ENCODE measurements around the gene ZBTB37.

DNA sequence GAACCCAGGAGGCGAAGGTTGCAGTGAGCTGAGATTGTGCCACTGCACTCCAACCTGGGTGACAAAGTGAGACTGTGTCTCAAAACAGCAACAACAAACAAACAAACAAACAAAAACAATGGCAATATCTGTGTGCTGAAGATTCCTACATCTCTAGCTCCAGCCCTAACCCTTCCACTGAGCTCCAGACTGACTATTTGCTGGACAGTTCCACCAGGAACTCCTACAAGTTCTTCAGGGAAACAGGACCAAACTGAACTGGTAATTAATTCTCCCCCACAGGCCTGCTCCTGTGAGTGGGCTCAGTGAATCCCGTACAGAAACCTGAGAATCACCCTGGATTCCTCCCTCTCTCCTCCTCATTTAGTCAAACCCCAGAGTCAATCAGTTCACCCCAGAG is 47.4 kb downstream of the ZBTB37 start:
- TF ChIP-seq, protein P1, sequence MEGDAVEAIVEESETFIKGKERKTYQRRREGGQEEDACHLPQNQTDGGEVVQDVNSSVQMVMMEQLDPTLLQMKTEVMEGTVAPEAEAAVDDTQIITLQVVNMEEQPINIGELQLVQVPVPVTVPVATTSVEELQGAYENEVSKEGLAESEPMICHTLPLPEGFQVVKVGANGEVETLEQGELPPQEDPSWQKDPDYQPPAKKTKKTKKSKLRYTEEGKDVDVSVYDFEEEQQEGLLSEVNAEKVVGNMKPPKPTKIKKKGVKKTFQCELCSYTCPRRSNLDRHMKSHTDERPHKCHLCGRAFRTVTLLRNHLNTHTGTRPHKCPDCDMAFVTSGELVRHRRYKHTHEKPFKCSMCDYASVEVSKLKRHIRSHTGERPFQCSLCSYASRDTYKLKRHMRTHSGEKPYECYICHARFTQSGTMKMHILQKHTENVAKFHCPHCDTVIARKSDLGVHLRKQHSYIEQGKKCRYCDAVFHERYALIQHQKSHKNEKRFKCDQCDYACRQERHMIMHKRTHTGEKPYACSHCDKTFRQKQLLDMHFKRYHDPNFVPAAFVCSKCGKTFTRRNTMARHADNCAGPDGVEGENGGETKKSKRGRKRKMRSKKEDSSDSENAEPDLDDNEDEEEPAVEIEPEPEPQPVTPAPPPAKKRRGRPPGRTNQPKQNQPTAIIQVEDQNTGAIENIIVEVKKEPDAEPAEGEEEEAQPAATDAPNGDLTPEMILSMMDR (IDR thresholded peaks at IDR 0.05), result no peak
- no peak for TF ChIP-seq POLR2A (IDR thresholded peaks at IDR 0.05)
- no peak for TF ChIP-seq EP300 (IDR thresholded peaks at IDR 0.05)

All from suprapubic skin (tissue), 3 donors.